NCI-H2107 (cell line): ENCODE measurements around the gene TNK1.

Experiments
- DNase-seq: peaks from one replicate; lab custom pipeline; 2025; lab: John Stamatoyannopoulos, UW

TNK1 gene

GRCh38 chr17:7435676-7436555, 55.0 kb downstream of the TNK1 start:
- DNase-seq = no peak

DNA sequence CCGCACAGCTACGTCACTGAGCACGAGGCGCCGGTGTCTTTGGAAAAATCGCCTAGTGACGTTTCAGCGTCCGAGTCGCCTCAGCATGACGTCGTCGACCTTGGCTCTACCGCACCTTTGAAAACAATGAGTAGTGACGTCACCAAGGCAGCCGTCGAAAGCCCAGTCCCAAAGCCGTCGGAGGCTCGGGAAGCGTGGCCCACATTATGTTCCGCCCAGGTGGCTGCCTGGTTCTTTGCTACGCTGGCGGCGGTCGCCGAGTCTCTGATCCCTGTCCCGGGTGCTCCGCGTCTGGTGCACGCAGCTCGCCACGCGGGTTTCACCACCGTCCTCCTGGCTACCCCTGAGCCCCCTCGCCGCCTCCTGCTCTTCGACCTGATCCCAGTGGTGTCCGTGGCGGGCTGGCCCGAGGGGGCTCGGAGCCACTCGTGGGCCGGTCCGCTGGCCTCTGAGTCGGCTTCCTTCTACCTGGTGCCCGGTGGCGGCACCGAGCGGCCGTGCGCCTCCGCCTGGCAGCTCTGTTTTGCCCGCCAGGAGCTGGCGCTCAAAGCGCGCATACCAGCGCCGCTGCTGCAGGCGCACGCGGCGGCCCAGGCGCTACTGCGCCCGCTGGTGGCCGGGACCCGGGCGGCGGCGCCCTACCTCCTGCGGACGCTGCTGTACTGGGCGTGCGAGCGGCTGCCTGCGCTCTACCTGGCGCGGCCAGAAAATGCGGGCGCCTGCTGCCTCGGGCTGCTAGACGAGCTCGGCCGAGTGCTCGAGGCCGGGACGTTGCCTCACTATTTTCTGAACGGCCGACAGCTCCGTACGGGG, 55.9 kb downstream of the TNK1 start:
- peak; percentile 16 for DNase-seq

DNA sequence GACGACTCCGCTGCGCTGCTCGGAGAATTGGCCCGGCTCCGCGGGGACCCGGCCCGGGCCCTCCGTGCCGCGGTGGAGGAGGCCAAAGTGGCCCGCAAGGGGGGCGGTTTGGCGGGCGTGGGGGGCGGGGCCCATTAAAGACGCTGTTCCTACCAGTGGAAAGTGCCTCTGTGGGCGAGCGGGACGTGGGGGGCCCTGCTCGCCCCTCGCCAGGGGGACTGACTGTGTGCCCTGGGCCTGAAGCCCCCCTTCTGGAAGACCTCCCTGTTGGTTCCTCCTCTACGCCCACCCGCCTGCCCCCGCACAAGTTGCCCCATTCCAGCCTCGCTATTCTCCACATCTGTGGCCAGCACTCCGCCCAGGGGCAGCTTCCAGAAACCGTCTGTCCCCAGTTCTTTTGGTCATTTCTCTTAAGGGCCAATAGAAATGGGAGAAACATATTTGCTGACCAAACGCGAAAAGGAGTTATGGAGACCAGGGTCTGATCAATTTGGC, 56.5 kb downstream of the TNK1 start:
- DNase-seq = no peak

GRCh38 chr17:7437950-7438614, 57.2 kb downstream of the TNK1 start:
- DNase-seq = no peak

GRCh38 chr17:7438656-7439460, 58.0 kb downstream of the TNK1 start:
- DNase-seq = no peak
